ENCODE results near the gene CATSPERZ.
A peak's percentile ranks its signal among the peaks of the same experiment; 100 is the strongest.

Gene CATSPERZ, protein sequence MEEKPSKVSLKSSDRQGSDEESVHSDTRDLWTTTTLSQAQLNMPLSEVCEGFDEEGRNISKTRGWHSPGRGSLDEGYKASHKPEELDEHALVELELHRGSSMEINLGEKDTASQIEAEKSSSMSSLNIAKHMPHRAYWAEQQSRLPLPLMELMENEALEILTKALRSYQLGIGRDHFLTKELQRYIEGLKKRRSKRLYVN

GRCh38 chr11:64299847-64300648 lies at the start of gene CATSPERZ:
TSS of gene CATSPERZ (plus strand) at chr11:64300358. CDS start at chr11:64300411, 53 bp downstream.
- no peak for DNase-seq

DNA sequence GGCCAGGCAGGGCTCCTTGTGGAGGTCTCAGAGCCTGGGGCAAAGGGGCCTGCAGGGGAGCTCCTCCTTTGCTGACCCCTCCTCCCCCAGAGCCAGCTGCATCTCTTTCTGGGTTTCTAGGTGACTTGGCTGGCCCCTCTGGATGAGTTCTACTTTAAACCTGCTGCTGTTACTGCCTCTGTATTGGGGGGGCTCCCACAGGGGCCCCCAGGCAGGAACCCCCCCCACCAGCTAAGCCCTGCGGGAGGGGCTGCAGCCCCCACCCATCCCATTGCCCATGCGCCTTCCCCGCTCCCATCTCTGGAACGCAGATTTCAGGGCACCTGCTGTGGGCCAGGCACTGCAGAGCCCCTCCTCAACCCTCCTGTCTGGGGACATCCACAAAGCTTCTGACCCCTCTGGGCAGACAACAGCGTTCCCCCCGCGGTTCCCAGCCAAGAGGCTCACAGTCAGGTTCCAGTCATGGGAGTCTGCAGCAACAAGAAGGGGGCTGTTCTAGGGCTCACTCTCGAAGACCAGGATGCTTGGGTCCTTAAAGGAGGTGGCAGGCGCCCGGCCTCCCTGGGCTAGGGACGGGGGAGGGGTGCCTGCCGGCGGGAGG lies 49.6 kb upstream of the CATSPERZ start:
- no peak for DNase-seq

- peak; percentile 17 for DNase-seq
Measured at GRCh38 chr11:64251016-64251752, 49.0 kb upstream of the CATSPERZ start, which contains the start of gene PLCB3. TSS of gene PLCB3 (plus strand) at chr11:64251530. CDS start at chr11:64251650, 120 bp downstream.

DNA sequence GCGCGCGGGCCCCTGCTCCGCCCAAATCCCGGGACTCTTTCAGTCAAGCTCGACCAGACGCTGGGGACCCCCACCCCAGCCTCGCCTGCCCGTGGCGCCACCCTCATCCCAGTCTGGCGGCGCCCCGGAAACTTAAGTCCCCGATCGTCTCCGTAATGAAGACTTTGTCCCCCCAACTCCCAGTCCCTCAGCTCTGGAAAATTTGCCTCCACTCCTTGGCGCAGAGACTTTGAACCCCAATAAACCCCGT lies 48.5 kb upstream of the CATSPERZ start:
- DNase-seq = no peak

GRCh38 chr11:64252003-64252872 lies 47.9 kb upstream of the CATSPERZ start:
- no peak for DNase-seq

DNA sequence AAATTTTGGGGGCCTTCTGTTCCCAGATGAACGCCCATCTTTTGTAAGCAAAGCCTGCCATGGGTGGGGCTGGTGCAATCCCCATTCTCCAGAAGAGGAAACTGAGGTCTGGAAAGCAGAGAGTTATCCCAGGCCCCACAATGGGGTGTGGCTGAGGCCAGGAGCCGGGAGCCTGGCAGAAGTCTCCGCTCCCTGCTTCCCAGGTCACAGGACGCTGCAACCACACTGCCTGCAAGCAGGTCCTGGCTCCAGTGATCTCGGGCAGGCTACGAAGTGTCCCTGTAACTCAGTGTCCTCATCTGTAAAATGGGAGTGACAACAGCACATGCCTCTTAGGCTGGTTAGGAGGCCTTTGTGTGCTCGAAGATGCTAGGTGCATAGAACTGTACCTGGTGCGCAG lies 47.1 kb upstream of the CATSPERZ start:
- no peak for DNase-seq

DNA sequence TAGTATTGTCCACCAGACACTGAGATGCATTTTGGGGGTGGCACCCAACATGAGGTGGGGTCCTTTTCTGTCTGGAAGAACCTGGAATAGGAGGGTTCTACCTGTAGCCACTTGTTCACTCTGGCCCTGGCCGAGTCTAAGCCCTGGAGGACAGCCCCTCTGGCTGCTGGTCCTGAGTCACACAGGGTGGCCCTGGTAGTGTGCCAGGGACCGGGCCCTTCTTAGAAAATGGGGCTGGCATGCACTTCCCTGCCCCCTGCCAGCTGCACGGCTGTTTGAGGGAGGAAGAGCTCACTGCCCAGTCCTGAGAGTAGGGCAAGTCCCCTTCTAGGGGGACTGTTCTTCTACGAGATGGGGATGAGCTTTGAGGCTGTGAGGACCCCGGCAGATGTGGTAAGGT lies 46.7 kb upstream of the CATSPERZ start:
- DNase-seq = no peak

DNA sequence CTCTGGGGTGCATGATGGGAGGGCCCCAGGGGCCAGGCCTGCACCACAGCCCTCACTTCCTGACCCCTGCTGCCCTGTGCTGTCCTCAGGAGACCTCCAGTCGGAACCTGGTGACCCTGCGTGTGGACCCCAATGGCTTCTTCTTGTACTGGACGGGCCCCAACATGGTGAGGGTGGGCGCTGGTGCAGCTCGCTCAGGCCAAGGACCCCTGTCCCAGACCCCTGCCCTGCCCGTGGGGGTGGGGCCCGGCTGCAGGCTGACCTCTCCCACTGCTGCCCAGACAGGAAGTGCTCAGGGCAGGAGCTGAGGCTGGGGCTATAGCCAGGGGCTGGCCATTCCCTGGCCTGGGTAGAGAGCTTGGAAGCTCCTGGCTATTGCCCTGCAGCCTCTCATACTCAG lies 45.8 kb upstream of the CATSPERZ start:
- DNase-seq = no peak

DNA sequence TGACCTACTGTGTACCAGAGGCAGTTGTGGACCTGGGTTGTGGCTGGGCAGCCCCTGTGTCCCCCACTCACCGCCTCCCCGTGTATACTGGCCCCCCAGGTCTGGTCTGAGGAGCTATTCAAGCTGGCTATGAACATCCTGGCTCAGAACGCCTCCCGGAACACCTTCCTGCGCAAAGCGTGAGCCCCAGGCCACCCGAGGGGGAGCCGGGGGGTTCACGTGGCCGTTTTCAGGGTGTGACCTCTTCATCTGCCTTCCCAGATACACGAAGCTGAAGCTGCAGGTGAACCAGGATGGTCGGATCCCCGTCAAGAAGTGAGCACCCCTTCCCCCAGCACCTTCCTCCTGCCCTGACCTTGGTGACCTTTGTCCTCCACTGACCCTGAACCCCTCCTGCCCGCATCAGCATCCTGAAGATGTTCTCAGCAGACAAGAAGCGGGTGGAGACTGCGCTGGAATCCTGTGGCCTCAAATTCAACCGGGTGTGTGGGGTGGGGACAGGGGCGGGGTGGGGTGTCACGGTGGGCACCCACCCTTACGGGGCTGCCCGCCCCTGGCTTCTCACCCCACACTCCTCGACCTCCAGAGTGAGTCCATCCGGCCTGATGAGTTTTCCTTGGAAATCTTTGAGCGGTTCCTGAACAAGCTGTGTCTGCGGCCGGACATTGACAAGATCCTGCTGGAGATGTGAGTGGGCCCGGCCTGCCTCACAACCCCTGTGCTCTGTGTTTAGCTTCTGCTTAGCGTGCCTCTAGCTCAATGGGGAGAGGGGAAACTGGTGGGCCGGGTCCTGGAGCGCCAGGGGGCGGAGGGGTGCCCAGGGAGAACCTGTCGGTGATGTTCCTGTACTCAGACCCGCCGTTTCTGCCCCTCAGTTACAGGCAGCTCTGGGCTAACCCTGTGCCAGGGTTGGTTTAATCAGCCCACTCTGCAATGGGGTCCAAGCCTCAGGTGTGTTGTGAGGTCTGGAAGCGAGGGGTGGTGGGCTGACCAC lies 44.7 kb upstream of the CATSPERZ start:
- no peak for DNase-seq

- DNase-seq = no peak
Measured at GRCh38 chr11:64256300-64256699, 43.9 kb upstream of the CATSPERZ start.

GRCh38 chr11:64258356-64258755 lies 41.8 kb upstream of the CATSPERZ start:
- DNase-seq = no peak

DNA sequence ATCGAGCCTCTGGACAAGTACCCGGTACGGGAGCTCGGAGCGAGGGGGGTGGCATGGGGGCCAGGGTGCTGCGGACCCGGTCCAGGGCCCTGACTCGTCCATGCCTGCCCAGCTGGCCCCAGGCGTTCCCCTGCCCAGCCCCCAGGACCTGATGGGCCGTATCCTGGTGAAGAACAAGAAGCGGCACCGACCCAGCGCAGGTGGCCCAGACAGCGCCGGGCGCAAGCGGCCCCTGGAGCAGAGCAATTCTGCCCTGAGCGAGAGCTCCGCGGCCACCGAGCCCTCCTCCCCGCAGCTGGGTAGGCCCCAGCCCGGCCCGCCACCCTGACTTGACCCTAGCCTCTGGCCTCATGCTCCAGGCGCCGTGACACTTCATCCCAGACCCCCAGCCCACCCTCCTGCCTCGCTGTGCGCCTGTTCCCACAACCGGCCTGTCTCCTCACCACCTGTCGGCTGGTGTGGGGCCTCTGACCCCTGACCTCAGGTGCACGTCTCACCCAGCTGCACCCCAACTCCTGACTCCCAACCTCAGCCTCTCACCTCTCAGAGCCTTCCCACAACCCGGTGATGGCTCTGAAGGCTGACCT lies 41.1 kb upstream of the CATSPERZ start:
- DNase-seq = no peak

GRCh38 chr11:64259533-64260067 lies 40.6 kb upstream of the CATSPERZ start:
- DNase-seq = no peak

- DNase-seq = no peak
Measured at GRCh38 chr11:64260147-64260708, 39.9 kb upstream of the CATSPERZ start.

DNA sequence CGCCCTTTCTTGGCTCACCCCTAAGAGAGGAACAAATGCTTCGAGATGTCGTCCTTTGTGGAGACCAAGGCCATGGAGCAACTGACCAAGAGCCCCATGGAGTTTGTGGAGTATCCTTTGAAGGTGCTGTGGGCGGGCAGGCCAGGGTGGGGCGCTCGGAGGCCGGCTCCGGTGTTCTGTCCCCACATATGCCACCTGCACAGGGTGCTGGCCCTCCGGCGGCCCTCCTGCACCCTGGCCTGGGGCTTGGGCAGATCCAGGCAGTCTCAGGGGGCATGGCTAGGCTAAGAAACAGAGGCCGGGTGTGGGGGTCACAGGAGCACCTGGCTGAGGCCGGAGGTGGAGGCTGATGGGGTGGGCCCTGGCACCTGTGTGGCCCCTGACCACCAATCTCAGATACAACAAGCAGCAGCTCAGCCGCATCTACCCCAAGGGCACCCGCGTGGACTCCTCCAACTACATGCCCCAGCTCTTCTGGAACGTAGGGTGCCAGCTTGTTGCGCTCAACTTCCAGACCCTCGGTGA lies 38.5 kb upstream of the CATSPERZ start:
- DNase-seq = no peak

DNA sequence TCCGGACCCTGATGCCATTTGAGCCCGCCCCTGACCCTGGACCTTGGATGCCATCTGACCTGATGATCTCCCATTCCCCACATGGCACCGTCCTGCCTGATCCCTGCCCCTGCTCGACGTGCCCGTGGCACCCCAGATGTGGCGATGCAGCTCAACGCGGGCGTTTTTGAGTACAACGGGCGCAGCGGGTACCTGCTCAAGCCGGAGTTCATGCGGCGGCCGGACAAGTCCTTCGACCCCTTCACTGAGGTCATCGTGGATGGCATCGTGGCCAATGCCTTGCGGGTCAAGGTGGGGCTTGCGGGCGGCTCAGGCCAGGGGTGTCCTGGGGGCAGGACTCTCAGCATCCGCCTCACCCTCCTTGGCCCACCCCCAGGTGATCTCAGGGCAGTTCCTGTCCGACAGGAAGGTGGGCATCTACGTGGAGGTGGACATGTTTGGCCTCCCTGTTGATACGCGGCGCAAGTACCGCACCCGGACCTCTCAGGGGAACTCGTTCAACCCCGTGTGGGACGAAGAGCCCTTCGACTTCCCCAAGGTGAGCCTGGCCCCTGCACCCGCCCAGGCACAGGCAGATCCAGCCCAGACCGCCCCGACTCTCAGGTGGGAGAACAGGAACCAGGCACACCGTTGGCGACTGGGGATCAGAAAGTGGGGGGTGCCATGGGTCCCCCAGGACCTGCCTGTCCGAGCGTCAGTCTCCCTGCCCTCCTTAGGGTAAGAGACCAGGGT lies 37.7 kb upstream of the CATSPERZ start:
- no peak for DNase-seq

GRCh38 chr11:64263021-64263946 lies 36.9 kb upstream of the CATSPERZ start:
- no peak for DNase-seq

DNA sequence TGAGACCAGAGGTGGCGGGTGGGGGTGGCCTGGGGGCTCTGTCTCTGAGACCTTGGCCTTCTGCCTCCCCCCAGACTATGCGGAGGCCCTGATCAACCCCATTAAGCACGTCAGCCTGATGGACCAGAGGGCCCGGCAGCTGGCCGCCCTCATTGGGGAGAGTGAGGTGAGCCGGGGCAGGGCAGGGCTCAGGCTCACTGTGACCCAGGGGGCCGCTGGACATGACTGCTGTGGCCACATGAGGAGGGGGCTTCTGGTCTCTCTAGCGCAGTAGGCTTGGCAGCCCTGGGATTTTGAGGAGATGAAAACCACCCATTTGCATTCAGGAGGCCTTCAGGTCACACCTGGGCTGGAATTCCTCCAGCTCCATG lies 36.2 kb upstream of the CATSPERZ start:
- DNase-seq = no peak
